A172 (cell line): Measurements from ENCODE around the gene CEP152. TPM values are rescaled to one million over a fixed set of nuclear protein-coding genes. Genes with fewer than 3 reads are reported as not detected.
A peak's percentile ranks its signal among the peaks of the same experiment; 100 is the strongest.
"Not testable (repeated sequence)": the region's sequence is repeated elsewhere in the genome, so short reads cannot be mapped to it uniquely, and the experiment has no call there.

ENCODE experiments used
- DNase-seq: peaks from one replicate; pipeline ENCODE4 v3.0.0-alpha.2; 2015; ENCODE audit warnings: low spot score
- total RNA-seq: library from RNA; depleted of rRNA; stranded (reverse); fragments of >200 nt; shearing (Covaris generic); gene quantifications from 2 replicates; pipeline ENCODE4 v1.2.3, GENCODE V29; 2014; rRNA removed

The CEP152 gene, protein sequence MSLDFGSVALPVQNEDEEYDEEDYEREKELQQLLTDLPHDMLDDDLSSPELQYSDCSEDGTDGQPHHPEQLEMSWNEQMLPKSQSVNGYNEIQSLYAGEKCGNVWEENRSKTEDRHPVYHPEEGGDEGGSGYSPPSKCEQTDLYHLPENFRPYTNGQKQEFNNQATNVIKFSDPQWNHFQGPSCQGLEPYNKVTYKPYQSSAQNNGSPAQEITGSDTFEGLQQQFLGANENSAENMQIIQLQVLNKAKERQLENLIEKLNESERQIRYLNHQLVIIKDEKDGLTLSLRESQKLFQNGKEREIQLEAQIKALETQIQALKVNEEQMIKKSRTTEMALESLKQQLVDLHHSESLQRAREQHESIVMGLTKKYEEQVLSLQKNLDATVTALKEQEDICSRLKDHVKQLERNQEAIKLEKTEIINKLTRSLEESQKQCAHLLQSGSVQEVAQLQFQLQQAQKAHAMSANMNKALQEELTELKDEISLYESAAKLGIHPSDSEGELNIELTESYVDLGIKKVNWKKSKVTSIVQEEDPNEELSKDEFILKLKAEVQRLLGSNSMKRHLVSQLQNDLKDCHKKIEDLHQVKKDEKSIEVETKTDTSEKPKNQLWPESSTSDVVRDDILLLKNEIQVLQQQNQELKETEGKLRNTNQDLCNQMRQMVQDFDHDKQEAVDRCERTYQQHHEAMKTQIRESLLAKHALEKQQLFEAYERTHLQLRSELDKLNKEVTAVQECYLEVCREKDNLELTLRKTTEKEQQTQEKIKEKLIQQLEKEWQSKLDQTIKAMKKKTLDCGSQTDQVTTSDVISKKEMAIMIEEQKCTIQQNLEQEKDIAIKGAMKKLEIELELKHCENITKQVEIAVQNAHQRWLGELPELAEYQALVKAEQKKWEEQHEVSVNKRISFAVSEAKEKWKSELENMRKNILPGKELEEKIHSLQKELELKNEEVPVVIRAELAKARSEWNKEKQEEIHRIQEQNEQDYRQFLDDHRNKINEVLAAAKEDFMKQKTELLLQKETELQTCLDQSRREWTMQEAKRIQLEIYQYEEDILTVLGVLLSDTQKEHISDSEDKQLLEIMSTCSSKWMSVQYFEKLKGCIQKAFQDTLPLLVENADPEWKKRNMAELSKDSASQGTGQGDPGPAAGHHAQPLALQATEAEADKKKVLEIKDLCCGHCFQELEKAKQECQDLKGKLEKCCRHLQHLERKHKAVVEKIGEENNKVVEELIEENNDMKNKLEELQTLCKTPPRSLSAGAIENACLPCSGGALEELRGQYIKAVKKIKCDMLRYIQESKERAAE (N-terminal part only)
- total RNA-seq = 8.3 and 9.8 TPM in 2 replicates

DNA sequence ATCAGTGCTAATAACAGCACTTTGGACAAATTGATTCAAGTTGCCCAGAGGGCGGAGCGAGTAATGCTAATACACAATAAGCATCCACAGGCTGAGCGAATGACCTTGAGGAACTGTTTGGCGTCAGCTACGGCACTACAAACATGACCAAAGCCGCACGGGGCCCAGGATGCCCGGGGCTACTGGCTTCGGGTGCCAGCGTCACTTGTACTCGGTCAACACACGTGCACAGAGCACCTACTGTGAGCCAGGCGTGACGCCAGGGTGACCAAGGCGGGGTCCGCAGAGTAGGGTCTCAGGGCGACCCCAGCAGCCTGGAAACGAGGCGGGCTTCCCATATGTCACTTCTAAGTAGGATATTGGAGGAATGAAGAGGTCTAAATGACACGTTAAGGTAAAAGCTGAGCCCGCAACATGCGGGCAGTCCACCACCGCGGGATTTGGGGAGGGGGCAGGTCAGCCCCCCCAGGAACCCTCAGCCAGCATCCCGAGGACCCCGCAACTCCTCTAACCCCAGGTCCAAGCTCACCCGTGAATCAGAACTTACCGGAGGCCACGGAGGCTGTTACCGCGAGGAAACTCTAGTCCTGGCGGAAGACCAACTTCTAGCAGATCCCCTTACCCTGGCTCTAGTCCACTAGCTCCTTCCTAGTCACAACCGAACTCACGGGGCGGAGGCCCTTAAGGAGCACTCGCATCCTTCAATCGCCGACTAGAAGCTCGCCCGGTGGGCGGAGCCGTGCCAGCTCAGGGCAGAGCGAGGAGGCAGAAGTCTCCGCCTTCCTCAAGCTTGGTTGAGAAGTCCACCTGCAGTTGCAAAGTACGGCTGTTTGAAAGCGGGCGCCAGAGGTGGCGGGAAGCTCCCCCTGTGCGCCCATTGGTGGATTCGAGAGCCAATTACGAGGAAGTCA, at the start of gene CEP152:
Gene CEP152, minus strand, starts transcription at position 656 of the 911 bp plus-strand sequence. CDS start 5,420 bp downstream, outside the sequence.
- peak; percentile 99 for DNase-seq

DNA sequence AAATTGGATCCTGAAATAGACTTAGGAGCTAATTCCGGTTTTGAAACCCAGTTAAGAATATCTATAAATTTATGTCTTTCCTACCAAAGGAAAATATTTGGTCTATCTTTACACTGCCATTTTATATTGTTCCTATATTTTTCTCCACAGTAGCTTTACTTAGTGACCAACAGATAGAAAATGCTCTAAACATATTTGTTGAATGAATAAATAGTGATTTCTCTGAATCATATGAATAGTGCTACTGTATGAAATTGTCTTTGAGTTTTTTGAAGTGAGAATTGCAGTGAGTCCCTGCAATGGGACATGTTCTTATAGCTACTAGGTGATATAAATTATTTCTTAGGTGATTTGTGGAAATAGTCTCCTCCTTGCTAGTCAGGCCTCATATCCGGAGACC, 48.6 kb upstream of the CEP152 start:
- DNase-seq = no peak

DNA sequence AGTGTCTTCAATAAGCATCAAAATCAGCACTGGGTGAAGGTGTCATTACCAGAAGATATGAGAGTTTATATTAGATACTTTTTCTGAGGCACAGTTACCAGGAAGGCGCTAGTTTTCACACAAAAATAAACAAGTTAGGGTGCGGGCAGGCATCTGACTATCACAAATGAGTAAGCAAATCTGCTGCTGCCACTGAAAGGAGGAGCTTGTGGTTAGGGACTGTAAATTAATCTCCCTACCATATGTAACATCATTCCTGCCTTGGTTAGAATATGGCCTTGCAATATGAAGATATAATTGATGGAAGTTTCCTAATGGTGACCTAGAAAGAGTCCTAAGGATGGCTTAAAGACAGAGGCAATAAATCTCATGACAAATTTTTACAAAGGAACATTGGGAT, 47.5 kb upstream of the CEP152 start:
- peak; percentile 53 for DNase-seq

DNA sequence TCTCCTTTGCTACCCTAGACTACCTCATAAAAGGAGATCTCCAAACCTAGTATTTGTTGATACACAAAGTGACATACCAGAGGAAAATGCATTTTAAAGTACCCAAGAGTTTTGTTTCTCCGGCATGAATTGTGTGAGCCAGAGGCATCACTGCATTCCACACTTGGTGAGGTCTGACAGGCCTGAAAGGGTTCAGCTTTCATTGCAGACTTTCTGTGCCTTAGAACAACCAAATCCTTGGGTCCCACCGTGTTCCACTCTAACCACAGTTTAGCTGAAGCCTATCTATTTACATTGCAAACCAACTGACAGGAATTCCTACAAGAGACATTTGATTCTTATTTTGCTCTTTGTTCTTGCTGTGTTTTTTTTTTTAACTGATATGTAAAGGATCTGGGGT, 46.1 kb upstream of the CEP152 start:
- no peak for DNase-seq

DNA sequence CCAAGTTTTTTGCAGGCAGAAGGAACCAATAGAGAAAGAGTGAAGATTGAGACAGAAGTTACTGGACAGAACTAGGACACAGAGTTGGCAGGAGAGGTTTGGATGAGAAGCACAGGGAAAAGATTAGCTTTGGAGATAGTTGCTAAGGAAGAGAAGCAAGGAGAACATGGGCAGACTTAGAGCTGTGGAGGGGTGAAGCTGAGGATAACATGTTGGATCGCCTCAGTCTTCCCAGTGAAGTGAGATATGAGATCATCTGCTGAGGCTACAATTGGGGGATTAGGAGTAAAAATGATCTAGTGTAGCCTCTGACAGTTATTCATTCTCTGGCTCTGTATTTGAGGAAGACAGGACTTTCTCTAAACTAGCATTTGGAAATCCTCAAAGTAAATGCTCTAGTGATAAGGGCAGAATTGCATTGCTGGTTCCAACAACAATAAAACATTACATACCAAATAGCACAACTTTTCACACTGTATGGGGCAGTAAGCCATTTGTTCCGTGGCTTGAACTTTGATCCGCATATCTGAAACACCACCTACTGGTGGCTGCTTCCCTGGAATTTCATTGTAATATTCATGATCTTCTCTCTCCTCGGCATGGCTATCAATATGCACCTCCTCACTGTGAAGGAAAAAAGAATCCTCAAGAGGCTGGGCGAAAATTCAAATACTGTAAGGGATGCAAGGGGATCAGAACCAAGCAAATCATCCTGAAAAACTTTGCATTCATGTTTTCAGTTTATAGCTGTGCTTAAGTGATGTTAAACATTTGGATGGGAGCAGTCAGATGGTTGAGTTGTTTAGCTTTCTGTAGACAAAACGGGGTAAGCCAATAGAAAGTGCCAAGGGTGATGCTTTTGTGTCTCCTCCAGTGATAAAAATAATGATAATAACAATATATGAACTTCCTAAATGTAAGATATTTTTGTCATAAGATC, 44.9 kb upstream of the CEP152 start:
- DNase-seq = peak; percentile 41

DNA sequence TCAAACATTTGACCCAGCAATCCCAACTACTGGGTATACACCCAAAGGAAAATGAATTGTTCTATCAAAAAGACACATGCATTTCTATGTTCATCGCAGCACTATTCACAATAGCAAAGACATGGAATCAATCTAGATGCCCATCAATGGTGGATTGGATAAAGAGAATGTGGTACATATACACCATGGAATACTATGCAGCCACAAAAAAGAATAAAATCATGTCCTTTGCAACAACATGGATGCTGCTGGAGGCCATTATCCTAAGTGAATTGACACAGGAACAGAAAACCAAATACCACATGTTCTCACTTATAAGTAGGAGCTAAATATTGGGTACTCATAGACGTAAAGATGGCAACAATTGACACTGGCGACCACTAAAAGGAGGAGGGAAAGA, 43.6 kb upstream of the CEP152 start:
- DNase-seq = not testable (repeated sequence)

DNA sequence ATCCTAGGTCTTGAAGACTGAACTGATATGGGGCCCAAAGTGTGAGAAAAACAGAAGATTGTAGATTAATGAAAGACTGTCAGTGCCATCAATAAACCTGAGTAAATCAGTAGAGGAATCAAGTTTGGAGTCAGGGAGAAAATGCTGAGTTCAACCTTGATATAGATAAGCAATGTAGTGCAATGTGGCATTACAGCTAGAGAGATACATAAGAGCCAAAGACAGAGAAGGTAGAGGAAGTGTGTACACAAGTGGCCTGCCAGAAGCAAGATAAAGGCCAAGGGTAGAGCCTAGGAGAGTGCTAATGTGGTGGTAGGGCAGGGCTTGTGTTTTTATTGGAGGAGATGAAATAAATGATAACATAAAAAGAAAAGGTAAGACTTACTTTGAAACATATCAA, 41.1 kb upstream of the CEP152 start:
- no peak for DNase-seq

DNA sequence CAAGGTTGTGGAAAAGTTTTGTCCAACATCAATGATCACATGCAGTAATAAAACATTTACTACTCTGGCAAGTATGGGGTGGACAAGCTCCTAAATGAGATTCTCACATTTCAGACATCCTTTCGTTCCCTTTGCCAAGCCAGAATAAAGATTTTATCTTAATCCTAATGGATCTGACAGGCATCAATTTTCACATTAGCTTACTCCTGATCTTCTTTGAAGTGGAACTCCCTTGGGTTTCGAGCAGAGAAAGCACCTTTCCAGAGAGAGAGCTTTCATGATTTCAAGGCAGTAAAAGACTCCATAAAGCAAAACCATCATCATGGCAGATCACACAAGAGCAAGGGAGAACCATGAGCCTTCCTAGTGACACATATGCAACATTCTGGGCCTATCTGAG, 39.8 kb upstream of the CEP152 start:
- DNase-seq = no peak

DNA sequence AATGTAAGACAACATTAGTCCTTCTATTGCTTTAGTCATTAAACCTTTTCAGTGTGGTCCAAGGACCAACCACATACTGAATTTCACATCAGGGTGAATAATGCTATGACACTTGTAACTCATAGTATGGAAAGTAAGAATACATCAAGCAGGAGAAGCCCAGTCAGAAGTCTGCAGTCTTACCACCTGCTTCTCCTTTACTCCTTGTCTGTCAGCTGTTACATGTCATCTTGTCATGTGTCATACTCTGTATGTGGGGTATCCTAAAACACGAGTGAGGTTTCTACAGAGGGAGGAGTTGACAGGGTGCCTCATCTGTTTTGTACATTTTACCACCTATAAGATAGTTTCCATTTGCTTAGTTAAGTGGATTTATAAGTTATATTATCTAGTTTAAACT, 34.3 kb upstream of the CEP152 start:
- no peak for DNase-seq

DNA sequence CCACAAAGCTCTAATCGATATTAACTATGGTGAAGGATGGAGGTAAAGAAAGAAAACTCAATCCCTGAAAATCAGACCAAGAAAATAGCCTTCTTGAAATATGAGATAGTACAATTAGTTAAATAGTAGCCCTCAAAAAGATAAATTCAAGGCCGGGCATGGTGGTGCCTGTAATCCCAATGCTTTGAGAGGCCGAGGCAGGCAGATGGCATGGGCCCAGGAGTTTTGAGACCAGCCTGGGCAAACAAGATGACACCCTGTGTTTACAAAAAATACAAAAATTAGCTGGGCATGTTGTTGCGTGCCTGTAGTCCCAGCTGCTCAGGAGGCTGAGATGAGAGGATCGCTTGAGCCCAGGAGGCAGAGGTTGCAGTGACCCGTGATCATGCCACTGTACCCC, 31.6 kb upstream of the CEP152 start:
- DNase-seq = no peak

DNA sequence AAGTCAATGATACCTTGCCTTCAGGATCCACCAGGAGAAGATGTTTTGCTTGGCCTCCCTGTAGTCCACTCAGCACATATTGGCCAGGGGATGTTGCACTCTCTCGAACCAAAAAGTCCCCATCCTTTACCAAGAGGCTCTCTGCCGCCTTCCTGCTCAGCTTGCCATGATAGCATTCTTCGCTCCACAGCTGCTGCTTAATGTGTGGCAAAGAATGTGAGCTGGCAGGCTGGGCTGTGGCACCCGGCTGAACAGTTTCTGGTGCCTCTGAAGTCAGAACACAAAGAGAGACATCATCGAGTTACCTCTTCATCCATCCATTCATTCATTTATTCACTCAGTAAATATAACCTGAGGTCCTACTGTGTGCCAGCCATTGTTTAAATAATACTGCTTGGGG, 23.9 kb upstream of the CEP152 start:
- no peak for DNase-seq

DNA sequence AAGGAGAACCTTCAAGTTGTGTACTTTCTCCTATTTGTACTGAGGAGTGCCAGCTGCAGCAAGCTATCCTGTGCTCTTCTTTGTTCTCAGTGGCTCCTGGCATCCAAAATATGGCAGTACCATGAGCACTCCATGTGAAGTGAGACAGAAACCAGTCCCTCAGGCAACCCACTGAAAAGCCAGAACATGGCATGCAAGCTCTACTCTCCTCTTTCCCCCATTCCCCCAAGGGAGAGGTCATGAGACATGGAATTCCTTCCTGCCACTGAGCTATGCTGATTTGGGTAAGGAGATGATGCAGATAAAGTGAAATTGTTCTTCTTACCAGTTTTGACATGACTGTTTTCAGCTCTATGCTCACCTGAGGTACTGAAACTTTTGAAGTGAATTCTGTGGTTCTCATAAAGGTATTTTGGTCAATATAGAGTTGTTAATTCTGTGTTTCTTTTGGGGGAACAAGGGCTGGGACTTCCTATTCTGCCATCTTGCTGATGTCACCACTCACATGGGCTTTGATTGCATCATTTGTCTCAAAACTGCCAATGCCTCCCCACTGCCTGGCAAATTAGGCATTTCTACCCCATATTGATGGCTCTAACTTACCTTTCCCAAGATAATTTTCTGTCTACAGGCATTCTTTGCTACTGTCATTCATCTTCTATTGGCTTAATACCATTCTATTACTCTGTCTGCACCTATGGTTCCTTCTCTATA, 22.8 kb upstream of the CEP152 start:
- no peak for DNase-seq

DNA sequence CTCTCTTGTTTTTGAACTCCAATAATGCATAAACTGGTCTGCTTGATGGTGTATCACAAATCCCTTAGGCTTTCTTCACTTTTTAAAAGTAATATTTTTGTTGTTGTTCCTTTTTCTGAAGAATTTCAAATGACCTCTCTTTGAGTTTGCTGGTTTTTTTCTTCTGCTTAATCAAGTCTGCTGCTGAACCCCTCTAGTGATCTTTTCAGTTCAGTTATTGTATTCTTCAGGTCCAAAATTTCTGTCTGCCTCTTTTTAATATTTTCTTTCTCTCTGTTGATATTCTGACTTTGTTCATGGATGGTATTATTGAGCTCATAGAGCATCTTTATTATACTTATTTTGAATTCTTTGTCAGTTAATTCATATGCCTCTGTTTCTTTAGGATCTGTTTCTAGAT, 21.8 kb upstream of the CEP152 start:
- no peak for DNase-seq

DNA sequence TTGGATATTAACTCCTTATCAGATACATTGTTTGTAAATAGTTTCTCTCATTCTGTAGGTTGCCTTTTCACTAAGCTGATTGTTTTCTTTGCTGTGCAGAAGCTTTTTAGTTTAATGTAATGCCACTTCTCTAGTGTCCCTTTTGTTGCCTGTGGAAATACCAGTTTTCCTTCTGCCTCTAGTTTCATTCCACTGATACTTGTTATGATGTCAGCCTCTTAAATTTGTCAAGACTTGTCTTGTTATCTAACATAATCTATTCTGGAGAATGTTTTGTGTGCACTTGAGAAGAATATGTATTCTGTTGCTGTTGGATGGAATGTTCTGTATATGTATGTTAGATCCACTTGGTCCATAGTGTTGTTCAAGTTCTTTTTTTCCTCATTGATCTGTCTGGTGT, 18.0 kb upstream of the CEP152 start:
- DNase-seq = no peak

DNA sequence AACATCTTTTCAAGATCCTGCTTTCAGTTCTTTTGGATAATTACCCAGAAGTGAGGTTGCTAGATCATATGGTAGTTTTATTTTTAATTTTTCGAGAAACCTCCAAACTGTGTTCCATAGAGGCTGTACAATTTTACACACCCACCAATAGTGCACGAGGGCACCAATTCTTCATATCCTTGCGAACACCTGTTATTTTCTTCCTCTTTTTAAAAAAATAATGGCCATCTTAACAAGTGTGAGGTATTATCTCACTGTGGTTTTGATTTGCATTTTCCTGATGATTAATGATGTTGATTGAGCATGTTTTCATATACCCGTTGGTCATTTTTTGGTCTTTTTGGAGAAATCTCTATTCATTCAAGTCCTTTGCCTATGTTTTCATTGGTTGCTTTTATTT, 17.6 kb upstream of the CEP152 start:
- DNase-seq = no peak

DNA sequence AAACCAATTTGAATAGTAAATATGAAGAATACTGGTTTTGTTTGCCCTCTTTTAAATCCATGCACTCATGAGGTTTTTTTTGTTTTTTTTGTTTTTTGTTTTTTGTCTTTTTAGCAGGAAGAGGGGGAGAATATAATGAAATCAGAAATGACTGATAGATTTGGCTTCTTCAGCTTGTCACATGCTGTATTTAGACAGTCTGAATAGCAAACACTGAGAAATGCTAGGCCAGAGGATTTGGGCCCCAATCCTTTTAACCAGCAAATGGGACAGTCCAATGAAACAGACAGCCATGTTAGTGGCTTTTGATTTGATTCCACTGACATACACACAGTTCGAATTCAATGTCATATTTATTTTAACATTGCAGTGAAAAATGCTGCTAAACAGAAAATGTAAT, 14.2 kb upstream of the CEP152 start:
- no peak for DNase-seq

DNA sequence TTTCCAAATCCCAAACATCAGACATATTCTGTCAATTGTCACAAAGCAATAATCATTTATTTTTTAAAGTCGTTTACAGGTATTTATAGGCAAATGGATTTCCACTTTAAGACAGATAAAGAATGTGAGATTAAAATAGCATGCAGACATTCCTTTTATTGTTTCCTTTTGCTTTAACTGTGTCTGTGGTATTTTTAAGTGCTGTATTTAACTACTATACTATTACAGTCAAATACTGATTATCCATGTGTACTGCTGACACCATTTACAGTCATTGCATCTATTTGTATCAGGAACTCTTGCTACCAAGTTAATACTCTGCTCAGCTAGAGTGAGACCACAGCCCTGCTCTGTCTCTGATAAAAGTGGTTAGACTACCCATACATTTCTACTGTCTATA, 12.8 kb upstream of the CEP152 start:
- no peak for DNase-seq

DNA sequence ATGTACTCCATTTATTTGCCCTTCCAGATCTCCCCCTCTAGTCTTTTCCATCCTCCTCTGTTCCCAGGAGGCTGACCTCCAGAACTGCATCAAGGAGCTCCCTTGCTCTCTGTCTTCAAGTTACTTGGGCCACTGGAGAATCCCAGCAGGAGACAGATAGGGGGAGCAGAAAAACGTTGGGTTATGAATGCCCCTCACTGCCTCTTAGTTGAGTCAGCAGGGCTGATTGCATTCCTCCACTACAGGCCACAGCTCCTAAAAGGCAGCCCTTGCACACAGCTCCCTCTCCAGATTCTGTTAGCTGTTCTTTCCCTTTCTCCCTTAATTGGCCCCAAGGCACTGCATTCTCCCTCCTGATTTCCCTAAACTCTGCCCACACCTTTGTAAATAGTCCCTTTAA, 12.4 kb upstream of the CEP152 start:
- no peak for DNase-seq

DNA sequence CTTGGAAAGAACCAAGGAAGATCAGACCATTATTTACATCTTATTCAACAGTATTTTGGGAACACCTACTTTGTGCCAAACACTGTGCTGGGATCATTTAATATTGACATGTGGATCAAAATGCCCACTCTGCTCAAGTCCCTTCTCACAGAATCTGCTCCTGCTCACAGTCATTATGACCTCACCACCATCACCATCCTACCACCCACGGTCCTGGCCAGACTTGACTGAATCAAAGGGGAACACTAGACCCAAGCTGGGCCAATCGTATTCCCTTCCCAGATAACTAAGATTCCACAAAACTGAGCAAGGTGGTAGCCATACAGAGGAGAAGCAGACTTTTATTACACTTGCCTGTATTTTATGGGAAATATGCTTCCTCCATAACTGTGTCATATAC, 3.4 kb upstream of the CEP152 start:
- DNase-seq = no peak
